Naive thymus-derived CD4-positive, alpha-beta T cell (primary cell): ENCODE data around the gene COL4A1. TPM values are rescaled to one million over a fixed set of nuclear protein-coding genes. Genes with fewer than 3 reads are reported as not detected.

Source experiments
- ATAC-seq: fragments of 150-1000 bp; cut with Tn5 transposase; 2 replicates; pipeline ENCODE4 v1.10.0; 2021; ENCODE audit warnings: mild to moderate bottlenecking, moderate library complexity
- CTCF ChIA-PET: fragments of 350-600 bp; sonication (Branson Sonifier 250); formaldehyde crosslinking; loops from one replicate; lab custom pipeline; 2021; ENCODE audit warnings: antibody characterized with exemption; lab: Charles Lee
- POLR2A ChIA-PET: fragments of 350-600 bp; sonication (Branson Sonifier 250); formaldehyde crosslinking; loops from one replicate; lab custom pipeline; 2021; ENCODE audit warnings: antibody characterized with exemption, inconsistent platforms; lab: Charles Lee
- DNase-seq, 9 donors: peaks; one replicate each; pipeline versions ENCODE4 v3.0.0 to v3.0.0-alpha.2; 2020 to 2022; ENCODE audit warnings: mixed read lengths in 1 of 9
- H3K27ac ChIP-seq: one replicate; pipeline ENCODE4 v1.7.0; 2013; ENCODE audit warnings: mild to moderate bottlenecking, low read depth, low read length, moderate library complexity
- H3K27me3 ChIP-seq, 2 donors: one replicate each; pipeline ENCODE4 v1.7.0; 2013; ENCODE audit warnings: low read length in 2 of 2, mild to moderate bottlenecking in 2 of 2, moderate library complexity in 2 of 2; ENCODE audit not compliant: control insufficient read depth in 2 of 2, insufficient read depth in 2 of 2
- H3K36me3 ChIP-seq, 3 experiments: 1 replicate in 2 of 3; 2 replicates in 1 of 3; pipeline ENCODE4 v1.7.0; 2013; ENCODE audit warnings: low read length in 3 of 3, mild to moderate bottlenecking in 3 of 3, moderate library complexity in 1 of 3; ENCODE audit not compliant: insufficient read depth in 3 of 3, control insufficient read depth in 2 of 3
- H3K4me1 ChIP-seq, 2 donors: one replicate each; pipeline ENCODE4 v1.7.0; 2013; ENCODE audit warnings: low read length in 2 of 2, mild to moderate bottlenecking in 2 of 2, moderate library complexity in 1 of 2; ENCODE audit not compliant: control insufficient read depth in 2 of 2, insufficient read depth in 2 of 2
- H3K4me3 ChIP-seq: 2 replicates; pipeline ENCODE4 v1.7.0; 2013; ENCODE audit warnings: mild to moderate bottlenecking, low read length
- H3K9me3 ChIP-seq, 3 experiments: 1 replicate in 2 of 3; 2 replicates in 1 of 3; pipeline ENCODE4 v1.7.0; 2013; ENCODE audit warnings: low read length in 3 of 3; ENCODE audit not compliant: control insufficient read depth in 2 of 3
- H3K27ac Mint-ChIP-seq, 9 donors: one replicate each; pipeline ENCODE4 v1.8.0; 2020 to 2022; ENCODE audit warnings: mixed read lengths in 9 of 9, mild to moderate bottlenecking in 8 of 9, moderate library complexity in 5 of 9, inconsistent platforms in 2 of 9
- H3K27me3 Mint-ChIP-seq, 5 donors: one replicate each; pipeline ENCODE4 v1.8.0; 2021 to 2022; ENCODE audit warnings: mixed read lengths in 5 of 5, mild to moderate bottlenecking in 1 of 5
- H3K36me3 Mint-ChIP-seq, 5 donors: one replicate each; pipeline ENCODE4 v1.8.0; 2020 to 2022; ENCODE audit warnings: mixed read lengths in 5 of 5, mild to moderate bottlenecking in 3 of 5, inconsistent platforms in 1 of 5
- H3K4me1 Mint-ChIP-seq, 7 donors: one replicate each; pipeline ENCODE4 v1.8.0; 2020 to 2022; ENCODE audit warnings: mixed read lengths in 7 of 7, mild to moderate bottlenecking in 3 of 7, inconsistent platforms in 1 of 7
- H3K4me3 Mint-ChIP-seq, 10 donors: one replicate each; pipeline ENCODE4 v1.8.0; 2020 to 2022; ENCODE audit warnings: mild to moderate bottlenecking in 10 of 10, mixed read lengths in 10 of 10, moderate library complexity in 6 of 10, inconsistent platforms in 2 of 10
- H3K9me3 Mint-ChIP-seq, 11 donors: one replicate each; pipeline ENCODE4 v1.8.0; 2020 to 2022; ENCODE audit warnings: mixed read lengths in 11 of 11, mild to moderate bottlenecking in 4 of 11, inconsistent platforms in 1 of 11, moderate library complexity in 1 of 11
- intact Hi-C, 2 donors: fragments of 100-400 bp; cut with micrococcal nuclease; formaldehyde crosslinking; loops; one replicate each; pipeline ENCODE4 v1.15.1; 2023
- polyA plus RNA-seq, 2 donors: library from polyadenylated mRNA; unstranded; fragments of 300-500 nt; fragmentation: Illumina TruSeq; gene quantifications; one replicate each; pipeline ENCODE4 v1.2.3, GENCODE V29; 2021
- total RNA-seq, 6 experiments: library from RNA in 5 of 6; stranded (reverse) in 5 of 6; gene quantifications; 1 replicate in 5 of 6; 2 replicates in 1 of 6; pipeline ENCODE4 v1.2.3 and lab custom pipeline; 2021 to 2026

Gene COL4A1
- total and polyA plus RNA-seq, 7 experiments from 2014 or later, result 0.24 TPM; not detected in 6

GRCh38 chr13:110264685-110265275 lies 42.2 kb downstream of the COL4A1 start:
- ChIA-PET POLR2A (no interaction called here), CTCF (no interaction called here)
- no peaks in the 10 kb centered on the region for H3K27me3 ChIP-seq
- H3K4me3 ChIP-seq, result no peak overlapping the region
- H3K36me3 Mint-ChIP-seq, result peaks cover 0 to 3% (median 0%) of the 10 kb centered on the region in 5 donors
- H3K27ac Mint-ChIP-seq, result no peak overlapping the region
- no peak overlapping the region for H3K27ac ChIP-seq
- intact Hi-C loops, result no loop called here
- H3K9me3 Mint-ChIP-seq, result peaks cover 0 to 3% (median 0%) of the 10 kb centered on the region in 11 donors
- H3K9me3 ChIP-seq, result no peaks in the 10 kb centered on the region
- ATAC-seq (no peak), DNase-seq (no peak)
- H3K4me1 ChIP-seq, result no peaks in the 10 kb centered on the region
- H3K4me3 Mint-ChIP-seq, result no peak overlapping the region
- no peaks in the 10 kb centered on the region for H3K4me1 Mint-ChIP-seq
- H3K27me3 Mint-ChIP-seq, result peaks cover 20 to 57% (median 29%) of the 10 kb centered on the region in 5 donors
- no peaks in the 10 kb centered on the region for H3K36me3 ChIP-seq

- POLR2A ChIA-PET, result no interaction called here
These were observed 43.1 kb downstream of the COL4A1 start for GRCh38 chr13:110263888-110264287.

DNA sequence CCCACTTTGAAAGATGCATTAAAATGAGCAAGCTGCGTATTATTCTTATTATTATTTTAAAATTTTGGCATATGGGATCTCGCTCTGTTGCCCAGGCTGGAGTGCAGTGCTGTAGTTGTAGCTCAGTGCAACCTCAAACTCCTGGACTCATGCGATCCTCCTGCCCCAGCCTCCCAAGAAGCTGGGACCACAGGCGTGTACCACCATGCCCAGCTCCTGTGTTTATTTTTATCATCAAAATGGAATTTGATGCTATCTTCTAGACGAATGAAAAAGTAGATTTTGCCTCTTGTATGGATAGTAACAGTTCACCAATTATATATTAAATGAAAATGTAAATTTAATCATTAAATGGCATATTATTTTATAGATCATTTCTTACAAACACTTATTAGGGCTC lies 43.6 kb downstream of the COL4A1 start:
- Mint-ChIP-seq H3K4me3 (no peak overlapping the region), H3K9me3 (peaks cover 0 to 6% (median 0%) of the 10 kb centered on the region in 11 donors), H3K27me3 (peaks cover 20 to 59% (median 36%) of the 10 kb centered on the region in 5 donors), H3K4me1 (no peaks in the 10 kb centered on the region), H3K27ac (no peak overlapping the region), H3K36me3 (peaks cover 0 to 3% (median 0%) of the 10 kb centered on the region in 5 donors)
- no peak overlapping the region for H3K4me3 ChIP-seq
- no peaks in the 10 kb centered on the region for H3K36me3 ChIP-seq
- no peaks in the 10 kb centered on the region for H3K27me3 ChIP-seq
- no peaks in the 10 kb centered on the region for H3K4me1 ChIP-seq
- DNase-seq (no peak), ATAC-seq (no peak)
- H3K9me3 ChIP-seq, result no peaks in the 10 kb centered on the region
- CTCF ChIA-PET, result no interaction called here
- no peak overlapping the region for H3K27ac ChIP-seq
- POLR2A ChIA-PET, result no interaction called here
- intact Hi-C loops, result no loop called here

More at GRCh38 chr13:110263888-110264287, 43.1 kb downstream of the COL4A1 start:
- Histone ChIP-seq H3K4me3 (no peak overlapping the region), H3K27ac (no peak overlapping the region), H3K36me3 (no peaks in the 10 kb centered on the region), H3K4me1 (no peaks in the 10 kb centered on the region), H3K27me3 (no peaks in the 10 kb centered on the region), H3K9me3 (no peaks in the 10 kb centered on the region)
- intact Hi-C loops, result no loop called here
- no peaks in the 10 kb centered on the region for H3K4me1 Mint-ChIP-seq
- no peak overlapping the region for H3K27ac Mint-ChIP-seq
- CTCF ChIA-PET, result no interaction called here
- no peak overlapping the region for H3K4me3 Mint-ChIP-seq
- H3K9me3 Mint-ChIP-seq, result peaks cover 0 to 4% (median 0%) of the 10 kb centered on the region in 11 donors
- ATAC-seq (no peak), DNase-seq (no peak)
- H3K27me3 Mint-ChIP-seq, result peaks cover 20 to 58% (median 35%) of the 10 kb centered on the region in 5 donors
- H3K36me3 Mint-ChIP-seq, result peaks cover 0 to 3% (median 0%) of the 10 kb centered on the region in 5 donors

GRCh38 chr13:110262508-110263291 lies 44.3 kb downstream of the COL4A1 start:
- no peak for ATAC-seq

DNA sequence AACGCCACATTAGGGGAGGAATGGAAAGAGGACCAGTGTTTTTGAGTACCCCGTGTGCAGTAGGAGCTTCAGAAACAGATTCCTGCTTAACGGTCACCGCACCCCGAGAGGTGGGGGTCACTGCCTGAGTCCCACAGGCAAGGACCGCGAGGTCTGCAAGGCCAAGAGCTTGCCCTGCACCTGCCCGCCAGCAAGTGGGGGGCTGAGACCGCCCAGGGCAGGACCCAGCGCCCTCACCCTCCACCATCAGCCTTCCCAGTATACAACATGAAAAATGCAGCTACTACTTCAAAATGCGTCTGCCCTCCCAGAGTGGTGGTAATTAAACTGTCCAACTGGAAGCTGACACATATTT lies 44.9 kb downstream of the COL4A1 start:
- H3K27me3 ChIP-seq, result no peaks in the 10 kb centered on the region
- no peaks in the 10 kb centered on the region for H3K4me1 ChIP-seq
- DNase-seq (no peak), ATAC-seq (no peak)
- intact Hi-C loops, result no loop called here
- Mint-ChIP-seq H3K9me3 (peaks cover 0 to 6% (median 0%) of the 10 kb centered on the region in 11 donors), H3K27ac (no peak overlapping the region), H3K27me3 (peaks cover 16 to 59% (median 36%) of the 10 kb centered on the region in 5 donors), H3K4me3 (no peak overlapping the region), H3K4me1 (no peaks in the 10 kb centered on the region), H3K36me3 (peaks cover 0 to 3% (median 0%) of the 10 kb centered on the region in 5 donors)
- ChIA-PET POLR2A (no interaction called here), CTCF (no interaction called here)
- no peaks in the 10 kb centered on the region for H3K36me3 ChIP-seq
- H3K4me3 ChIP-seq, result no peak overlapping the region
- no peak overlapping the region for H3K27ac ChIP-seq
- H3K9me3 ChIP-seq, result no peaks in the 10 kb centered on the region

More at GRCh38 chr13:110262508-110263291, 44.3 kb downstream of the COL4A1 start:
- intact Hi-C loops, result no loop called here
- Mint-ChIP-seq H3K9me3 (peaks cover 0 to 6% (median 0%) of the 10 kb centered on the region in 11 donors), H3K27me3 (peaks cover 18 to 59% (median 36%) of the 10 kb centered on the region in 5 donors), H3K4me1 (no peaks in the 10 kb centered on the region), H3K4me3 (no peak overlapping the region), H3K36me3 (peaks cover 0 to 3% (median 0%) of the 10 kb centered on the region in 5 donors), H3K27ac (no peak overlapping the region)
- CTCF ChIA-PET, result no interaction called here
- Histone ChIP-seq H3K36me3 (no peaks in the 10 kb centered on the region), H3K27me3 (no peaks in the 10 kb centered on the region), H3K27ac (no peak overlapping the region), H3K4me1 (no peaks in the 10 kb centered on the region), H3K4me3 (no peak overlapping the region), H3K9me3 (no peaks in the 10 kb centered on the region)
- no peak for DNase-seq
- POLR2A ChIA-PET, result no interaction called here

DNA sequence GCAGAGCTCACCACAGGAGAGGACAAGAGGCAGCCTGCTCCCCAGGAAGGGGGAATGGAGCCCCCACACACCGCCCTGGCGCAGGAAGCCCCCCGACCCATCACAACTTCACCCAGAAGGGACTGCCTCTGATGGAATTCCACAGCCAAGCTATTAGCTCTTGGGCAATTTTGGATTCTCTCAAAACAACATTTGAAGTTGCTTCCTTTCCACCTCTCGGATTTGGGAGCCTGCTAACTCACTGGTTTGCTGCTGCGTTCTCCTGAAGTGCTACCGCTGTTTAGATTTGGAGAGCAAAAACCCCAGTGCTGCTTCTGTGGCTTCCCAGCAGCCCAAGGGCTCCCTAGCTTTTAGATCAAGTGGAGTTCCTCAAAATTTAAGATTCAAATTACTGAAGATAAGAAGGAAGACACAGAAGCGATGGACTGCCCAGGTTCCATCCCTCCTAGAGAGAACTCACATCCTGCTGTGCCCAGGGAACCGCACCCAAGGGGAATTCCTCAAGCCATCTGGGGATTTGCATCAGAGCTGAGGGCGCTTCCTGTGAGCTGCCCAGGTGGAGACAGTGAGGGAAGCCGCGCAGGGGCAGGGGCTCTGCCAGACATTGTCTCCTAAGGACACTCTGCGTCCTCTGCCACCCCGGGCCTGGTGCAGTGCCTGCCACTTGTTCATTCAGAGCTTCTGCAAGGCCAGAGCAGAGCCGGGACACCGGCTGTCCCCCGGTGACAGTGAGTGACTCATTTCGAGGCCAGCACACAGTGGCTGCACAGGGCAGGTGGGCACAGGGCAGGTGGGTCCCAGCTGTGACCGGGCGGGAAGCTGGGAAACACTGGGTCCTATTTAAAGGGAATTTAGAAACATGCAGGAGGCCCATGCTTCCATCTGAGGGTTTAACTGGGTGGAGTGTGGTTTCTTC lies 45.5 kb downstream of the COL4A1 start:
- no peak overlapping the region for H3K27ac Mint-ChIP-seq
- Histone ChIP-seq H3K9me3 (no peaks in the 10 kb centered on the region), H3K36me3 (no peaks in the 10 kb centered on the region), H3K27me3 (no peaks in the 10 kb centered on the region), H3K4me3 (no peak overlapping the region), H3K4me1 (no peaks in the 10 kb centered on the region), H3K27ac (no peak overlapping the region)
- no peak overlapping the region for H3K4me3 Mint-ChIP-seq
- no peak for ATAC-seq
- ChIA-PET POLR2A (interaction anchor here (0.6 kb wide), 1 partner anchor 15 kb away, joined by 5 read pairs; no protein-coding TSS in a partner anchor), CTCF (no interaction called here)
- H3K9me3 Mint-ChIP-seq, result peaks cover 0 to 6% (median 0%) of the 10 kb centered on the region in 11 donors
- peaks cover 0 to 1% (median under 1%) of the 10 kb centered on the region in 7 donors for H3K4me1 Mint-ChIP-seq
- peaks cover 16 to 59% (median 36%) of the 10 kb centered on the region in 5 donors for H3K27me3 Mint-ChIP-seq
- intact Hi-C loops, result no loop called here
- no peak for DNase-seq
- H3K36me3 Mint-ChIP-seq, result peaks cover 0 to 3% (median 0%) of the 10 kb centered on the region in 5 donors
